ENCODE data around the gene SPRING1.

- no peak for TF ChIP-seq CTCF (conservative IDR thresholded peaks at IDR 0.05; ENCODE audit: low read length)
- no peak for TF ChIP-seq EZH2phosphoT487 (IDR thresholded peaks at IDR 0.05; ENCODE audit: borderline replicate concordance)
Observed at GRCh38 chr12:116713527-116713926, 24.3 kb downstream of the SPRING1 start.
